Mesenchymal stem cell (in vitro differentiated cells and primary cell): Measurements from ENCODE around the gene GIMAP8.

ENCODE experiments used
- DNase-seq: peaks from one replicate; pipeline ENCODE4 v3.0.0-alpha.2; 2013
- H2AFZ ChIP-seq: one replicate; pipeline ENCODE4 v1.6.1; 2013; ENCODE audit warnings: low read depth, mild to moderate bottlenecking, control low read depth, inconsistent platforms, low read length, moderate library complexity
- H2AK5ac ChIP-seq: 2 replicates; pipeline ENCODE4 v1.6.1; 2013; ENCODE audit warnings: low read length, moderate library complexity, mild to moderate bottlenecking, inconsistent platforms; ENCODE audit not compliant: severe bottlenecking
- H2BK120ac ChIP-seq: one replicate; pipeline ENCODE4 v1.6.1; 2013; ENCODE audit warnings: low read depth, mild to moderate bottlenecking, inconsistent platforms, low read length, moderate library complexity
- H2BK12ac ChIP-seq, 2 experiments: one replicate each; pipeline ENCODE4 v1.6.1; 2013; ENCODE audit warnings: inconsistent platforms in 2 of 2, low read length in 2 of 2, mild to moderate bottlenecking in 2 of 2, moderate library complexity in 2 of 2, control low read depth in 1 of 2
- H2BK15ac ChIP-seq: one replicate; pipeline ENCODE4 v1.6.1; 2013; ENCODE audit warnings: mild to moderate bottlenecking, low read depth, inconsistent platforms; ENCODE audit not compliant: poor library complexity, severe bottlenecking
- H2BK5ac ChIP-seq: 2 replicates; pipeline ENCODE4 v1.6.1; 2013; ENCODE audit warnings: low read depth, mild to moderate bottlenecking, low read length, control low read depth, inconsistent platforms; ENCODE audit not compliant: poor library complexity, severe bottlenecking
- H3K14ac ChIP-seq, 2 experiments: one replicate each; pipeline ENCODE4 v1.6.1; 2013; ENCODE audit warnings: inconsistent platforms in 2 of 2, low read length in 2 of 2, control low read depth in 1 of 2, mild to moderate bottlenecking in 1 of 2, moderate library complexity in 1 of 2
- H3K18ac ChIP-seq, 2 experiments: one replicate each; pipeline ENCODE4 v1.6.1; 2013; ENCODE audit warnings: inconsistent platforms in 2 of 2, low read length in 2 of 2, control low read depth in 1 of 2, low read depth in 1 of 2, mild to moderate bottlenecking in 1 of 2
- H3K23ac ChIP-seq, 2 experiments: one replicate each; pipeline ENCODE4 v1.6.1; 2013; ENCODE audit warnings: inconsistent platforms in 2 of 2, low read length in 2 of 2, mild to moderate bottlenecking in 2 of 2, moderate library complexity in 2 of 2, control low read depth in 1 of 2
- H3K27ac ChIP-seq: 2 replicates; pipeline ENCODE4 v1.5.1; 2013; ENCODE audit warnings: mild to moderate bottlenecking, moderate library complexity, low read length, control low read depth, inconsistent platforms; ENCODE audit not compliant: poor library complexity, severe bottlenecking
- H3K27me3 ChIP-seq, 2 experiments: 2 replicates each; pipeline versions ENCODE4 v1.6.1 to v1.7.0; 2013; ENCODE audit warnings: low read length in 2 of 2, mild to moderate bottlenecking in 2 of 2, moderate library complexity in 2 of 2, control low read depth in 1 of 2, inconsistent platforms in 1 of 2; ENCODE audit not compliant: control insufficient read depth in 1 of 2, insufficient read depth in 1 of 2
- H3K36me3 ChIP-seq, 2 experiments: 2 replicates each; pipeline versions ENCODE4 v1.6.1 to v1.7.0; 2013; ENCODE audit warnings: low read length in 2 of 2, control low read depth in 1 of 2, inconsistent platforms in 1 of 2, low read depth in 1 of 2, mild to moderate bottlenecking in 1 of 2; ENCODE audit not compliant: insufficient read depth in 2 of 2, control insufficient read depth in 1 of 2
- H3K4ac ChIP-seq, 2 experiments: one replicate each; pipeline ENCODE4 v1.6.1; 2013; ENCODE audit warnings: inconsistent platforms in 2 of 2, low read length in 2 of 2, mild to moderate bottlenecking in 2 of 2, moderate library complexity in 2 of 2, control low read depth in 1 of 2, low read depth in 1 of 2
- H3K4me1 ChIP-seq: 2 replicates; pipeline ENCODE4 v1.6.1; 2013; ENCODE audit warnings: low read depth, low read length, control low read depth; ENCODE audit not compliant: control insufficient read depth, insufficient read depth
- H3K4me2 ChIP-seq: 2 replicates; pipeline ENCODE4 v1.6.1; 2013; ENCODE audit warnings: low read length, mild to moderate bottlenecking, inconsistent platforms; ENCODE audit not compliant: poor library complexity, severe bottlenecking
- H3K4me3 ChIP-seq, 2 experiments: 2 replicates each; pipeline versions ENCODE4 v1.5.1 to v1.7.0; 2013; ENCODE audit warnings: low read length in 2 of 2, mild to moderate bottlenecking in 2 of 2, control low read depth in 1 of 2, low read depth in 1 of 2; ENCODE audit not compliant: insufficient read depth in 1 of 2
- H3K79me1 ChIP-seq: replicated peaks from 2 replicates; pipeline ENCODE4 v1.6.1; 2013; ENCODE audit warnings: mild to moderate bottlenecking, control low read depth, low read length, inconsistent platforms; ENCODE audit not compliant: poor library complexity, severe bottlenecking
- H3K9ac ChIP-seq: 2 replicates; pipeline ENCODE4 v1.7.0; 2013; ENCODE audit warnings: mild to moderate bottlenecking, low read length, moderate library complexity
- H3K9me3 ChIP-seq: 2 replicates; pipeline ENCODE4 v1.7.0; 2013; ENCODE audit warnings: mild to moderate bottlenecking, low read length; ENCODE audit not compliant: control insufficient read depth
- H4K8ac ChIP-seq: one replicate; pipeline ENCODE4 v1.6.1; 2013; ENCODE audit warnings: inconsistent platforms, mild to moderate bottlenecking, low read length, moderate library complexity
- H4K91ac ChIP-seq: one replicate; pipeline ENCODE4 v1.6.1; 2013; ENCODE audit warnings: mild to moderate bottlenecking, low read length, inconsistent platforms
- WGBS: methylation state at CpG from one replicate; pipeline ENCODE4 v1.1.7; 2013; ENCODE audit warnings: mixed read lengths; 5-methylcytosine and 5-hydroxymethylcytosine counted together

Gene GIMAP8

GRCh38 chr7:150404805-150405583 is 45.4 kb upstream of the GIMAP8 start:
- DNase-seq: peak; percentile 92
- Histone ChIP-seq H4K91ac (peak overlapping the region; percentile 47), H2BK5ac (no peak overlapping the region), H3K4ac (peak overlapping the region; percentile 46 to 71), H4K8ac (peak overlapping the region; percentile 95), H3K9me3 (no peaks in the 10 kb centered on the region), H3K27ac (no peak overlapping the region), H3K9ac (peak overlapping the region; percentile 94), H3K36me3 (peaks cover 0 to 13% of the 10 kb centered on the region in 2 experiments), H2BK15ac (peak overlapping the region; percentile 93), H3K14ac (peak overlapping the region in 1 of 2 experiments; percentile 6), H2BK12ac (peak overlapping the region in 1 of 2 experiments; percentile 25), H2BK120ac (peak overlapping the region; percentile 91), H3K23ac (peak overlapping the region in 1 of 2 experiments; percentile 94), H3K4me1 (peaks cover 38% of the 10 kb centered on the region), H3K79me1 (no peaks in the 10 kb centered on the region), H3K18ac (peak overlapping the region; percentile 71 to 84), H3K4me3 (peak overlapping the region; percentile 68 to 87), H2AK5ac (no peak overlapping the region), H3K4me2 (peak overlapping the region; percentile 64), H2AFZ (peak overlapping the region; percentile 60), H3K27me3 (no peaks in the 10 kb centered on the region)
- WGBS: 1% methylated on average over 82 of the region's 86 CpGs

DNA sequence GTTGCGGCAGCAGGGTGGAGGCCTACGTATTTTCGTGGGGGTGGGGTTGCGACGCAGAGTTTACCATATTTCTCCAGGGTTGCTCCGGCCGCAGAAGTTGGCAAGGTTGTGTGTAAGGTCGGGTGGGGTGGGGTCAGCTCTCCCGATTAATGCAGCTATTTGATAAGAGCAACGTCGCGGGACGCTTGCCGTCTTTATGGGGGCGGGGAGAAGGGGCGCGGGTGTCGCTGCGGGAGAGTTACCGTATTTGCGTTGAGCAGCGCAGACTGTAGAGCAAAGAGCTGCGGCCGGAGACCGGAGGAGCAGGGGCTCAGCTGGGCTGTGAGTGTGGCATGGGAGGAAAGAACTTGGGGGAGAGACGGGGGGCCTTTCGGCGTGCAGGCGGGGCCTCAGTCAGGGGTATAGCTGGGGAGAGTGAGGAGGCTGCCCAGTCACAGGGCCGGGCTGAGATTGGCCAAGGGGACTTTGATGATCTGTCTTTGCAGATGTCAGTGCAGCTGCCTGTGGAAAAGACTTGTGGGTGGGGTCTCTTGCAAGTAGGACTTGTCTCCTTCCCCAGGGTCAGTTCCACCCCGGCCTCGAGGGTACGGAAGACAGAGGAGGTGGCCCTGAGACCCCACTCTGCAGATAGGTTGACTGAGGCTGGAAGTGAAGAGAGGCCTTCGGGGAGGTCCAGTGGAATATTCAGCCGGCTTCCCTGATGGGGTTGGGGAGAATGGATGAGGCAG is 44.7 kb upstream of the GIMAP8 start:
- Histone ChIP-seq H3K27ac (peak overlapping the region; percentile 56), H3K4me3 (peak overlapping the region; percentile 68 to 87), H3K14ac (peak overlapping the region in 1 of 2 experiments; percentile 57), H3K23ac (no peak overlapping the region), H3K9me3 (no peaks in the 10 kb centered on the region), H3K79me1 (no peaks in the 10 kb centered on the region), H2BK12ac (peak overlapping the region in 1 of 2 experiments; percentile 6), H3K4ac (peak overlapping the region; percentile 69 to 80), H3K36me3 (peaks cover 0 to 13% of the 10 kb centered on the region in 2 experiments), H3K9ac (peak overlapping the region; percentile 94), H3K27me3 (no peaks in the 10 kb centered on the region), H2BK120ac (peak overlapping the region; percentile 2), H4K91ac (peak overlapping the region; percentile 43), H2AK5ac (peak overlapping the region; percentile 18), H2BK15ac (peak overlapping the region; percentile 6), H3K4me1 (peaks cover 41% of the 10 kb centered on the region), H3K4me2 (peak overlapping the region; percentile 64), H3K18ac (peak overlapping the region in 1 of 2 experiments; percentile 61), H4K8ac (peak overlapping the region; percentile 63), H2BK5ac (no peak overlapping the region), H2AFZ (peak overlapping the region; percentile 29)
- WGBS: 12% methylated on average over 35 of the region's 35 CpGs
- DNase-seq: peak; percentile 69

DNA sequence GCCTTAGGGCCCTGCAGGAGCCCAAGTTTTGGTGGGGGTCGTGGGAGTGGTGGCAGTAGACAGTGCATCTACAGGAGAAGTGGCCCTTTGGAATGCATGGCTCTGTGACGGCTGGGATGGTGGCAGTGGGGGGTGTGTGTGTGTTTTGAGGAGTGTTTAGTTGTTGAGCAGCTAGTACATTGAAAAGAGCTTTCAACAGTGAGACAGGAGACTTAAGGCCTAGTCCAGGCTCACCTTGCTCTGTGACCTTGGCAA is 44.2 kb upstream of the GIMAP8 start:
- Histone ChIP-seq H2BK12ac (peak overlapping the region in 1 of 2 experiments; percentile 55), H4K8ac (no peak overlapping the region), H3K9me3 (no peaks in the 10 kb centered on the region), H3K27ac (peak overlapping the region; percentile 56), H3K36me3 (peaks cover 0 to 13% of the 10 kb centered on the region in 2 experiments), H3K14ac (peak overlapping the region in 1 of 2 experiments; percentile 14), H2BK120ac (no peak overlapping the region), H3K27me3 (no peaks in the 10 kb centered on the region), H2AFZ (peak overlapping the region; percentile 29), H2BK15ac (no peak overlapping the region), H3K4me1 (peaks cover 44% of the 10 kb centered on the region), H4K91ac (peak overlapping the region; percentile 43), H3K23ac (no peak overlapping the region), H3K18ac (peak overlapping the region in 1 of 2 experiments; percentile 61), H3K9ac (peak overlapping the region; percentile 94), H2BK5ac (no peak overlapping the region), H3K4me3 (peak overlapping the region in 1 of 2 experiments; percentile 87), H2AK5ac (peak overlapping the region; percentile 38), H3K4ac (peak overlapping the region in 1 of 2 experiments; percentile 80), H3K79me1 (no peaks in the 10 kb centered on the region), H3K4me2 (peak overlapping the region; percentile 64)
- DNase-seq: no peak
- 32% methylated on average over 2 of the region's 2 CpGs for WGBS
